Testis (tissue), 3 donors: ENCODE data around the gene INPP5A. TPM values are rescaled to one million over a fixed set of nuclear protein-coding genes. Genes with fewer than 3 reads are reported as not detected.

Source experiments
- DNase-seq: peaks from one replicate; pipeline ENCODE4 v3.0.0-alpha.2; 2019
- H3K27ac ChIP-seq, 2 donors: fragments of 200-600 bp; sonication (generic); one replicate each; pipeline ENCODE4 v1.5.1; 2019
- H3K27me3 ChIP-seq: fragments of 200-600 bp; sonication (generic); one replicate; pipeline ENCODE4 v1.5.1; 2019
- H3K36me3 ChIP-seq: fragments of 200-600 bp; sonication (generic); one replicate; pipeline ENCODE4 v1.5.1; 2017; ENCODE audit warnings: low read depth; ENCODE audit errors: missing control alignments
- H3K4me1 ChIP-seq: fragments of 200-600 bp; sonication (generic); one replicate; pipeline ENCODE4 v1.5.1; 2019
- H3K4me3 ChIP-seq, 2 donors: fragments of 200-600 bp; sonication (generic); one replicate each; pipeline ENCODE4 v1.5.1; 2017 to 2019
- H3K9me3 ChIP-seq: fragments of 200-600 bp; sonication (generic); one replicate; pipeline ENCODE4 v1.5.1; 2017
- CTCF ChIP-seq, 3 experiments: fragments of 450-650 bp in 2 of 3; fragments of 200-600 bp in 1 of 3; sonication (generic) in 1 of 3; IDR thresholded peaks; one replicate each; pipeline ENCODE4 v1.5.1; 2016 to 2019; ENCODE audit warnings: antibody characterized with exemption in 3 of 3, mild to moderate bottlenecking in 2 of 3, moderate library complexity in 1 of 3
- POLR2A ChIP-seq: fragments of 450-650 bp; IDR thresholded peaks from one replicate; pipeline ENCODE4 v1.6.1; 2017; ENCODE audit warnings: antibody characterized with exemption, mild to moderate bottlenecking, moderate library complexity
- WGBS, 2 donors: methylation state at CpG; one replicate each; pipeline ENCODE4 v1.1.5; 2018; 5-methylcytosine and 5-hydroxymethylcytosine counted together
- intact Hi-C: fragments of 100-400 bp; cut with DNase I; formaldehyde crosslinking; loops from one replicate; pipeline ENCODE4 v1.15.1; 2023; ENCODE audit warnings: low total_unique reads
- polyA plus RNA-seq: library from polyadenylated mRNA; stranded (reverse); fragments of 350-450 nt; fragmentation: Illumina TruSeq; extraction: RNeasy Lipid Tissue Mini Kit (QIAGEN cat#74804); gene quantifications from one replicate; pipeline ENCODE4 v1.2.3, GENCODE V29; 2014; ENCODE audit warnings: low read depth, low replicate concordance; ENCODE audit not compliant: insufficient read depth
- total RNA-seq, 2 donors: library from RNA; depleted of rRNA; stranded (reverse); fragments of >200 nt; gene quantifications; one replicate each; pipeline ENCODE4 v1.2.3, GENCODE V29; 2016

INPP5A gene
- total and polyA plus RNA-seq, 3 donors from 2014 or later = 54.1 to 103 (median 73.0) TPM

DNA sequence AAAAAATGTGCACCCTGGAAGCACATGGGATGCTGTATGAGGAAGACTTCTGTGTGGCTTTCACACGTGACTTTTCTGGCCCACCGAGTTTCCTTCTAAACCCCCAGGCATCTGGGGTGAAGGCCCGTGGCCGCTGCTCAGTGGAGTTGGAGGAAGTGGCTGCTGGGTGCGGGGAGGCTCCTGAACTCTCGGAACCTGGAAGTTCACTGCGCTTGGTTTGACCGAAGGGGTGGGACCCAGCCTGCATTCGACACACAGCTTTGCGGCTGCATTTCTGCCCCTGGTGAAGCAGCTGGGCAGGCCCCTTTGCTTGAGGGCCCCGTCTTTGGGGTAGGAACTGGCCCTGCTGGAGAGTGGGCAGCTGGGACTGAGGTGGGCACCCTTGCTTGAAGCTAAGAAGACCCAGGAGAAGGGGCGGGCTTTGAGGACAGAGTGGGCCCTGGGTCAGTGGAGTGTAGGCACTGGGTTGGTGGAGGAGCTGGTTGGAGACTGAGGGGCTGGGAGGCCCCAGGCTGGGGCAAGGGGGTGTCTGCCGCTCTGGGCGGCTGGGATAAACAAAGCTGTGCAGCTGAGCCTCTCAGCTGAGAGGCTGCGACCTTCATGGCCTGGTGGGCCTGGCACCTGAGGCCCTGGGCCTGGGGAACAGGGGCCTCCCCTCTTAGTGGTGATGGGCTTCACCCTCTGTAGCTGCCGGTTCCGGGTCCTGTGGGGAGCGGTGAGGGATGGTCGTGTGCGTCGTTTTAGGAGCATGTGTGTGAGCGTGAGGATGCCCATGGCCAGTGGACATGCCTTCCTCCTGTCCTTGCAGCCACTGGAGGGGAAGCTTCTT, 78.0 kb downstream of the INPP5A start:
- intact Hi-C loops = no loop called here

DNA sequence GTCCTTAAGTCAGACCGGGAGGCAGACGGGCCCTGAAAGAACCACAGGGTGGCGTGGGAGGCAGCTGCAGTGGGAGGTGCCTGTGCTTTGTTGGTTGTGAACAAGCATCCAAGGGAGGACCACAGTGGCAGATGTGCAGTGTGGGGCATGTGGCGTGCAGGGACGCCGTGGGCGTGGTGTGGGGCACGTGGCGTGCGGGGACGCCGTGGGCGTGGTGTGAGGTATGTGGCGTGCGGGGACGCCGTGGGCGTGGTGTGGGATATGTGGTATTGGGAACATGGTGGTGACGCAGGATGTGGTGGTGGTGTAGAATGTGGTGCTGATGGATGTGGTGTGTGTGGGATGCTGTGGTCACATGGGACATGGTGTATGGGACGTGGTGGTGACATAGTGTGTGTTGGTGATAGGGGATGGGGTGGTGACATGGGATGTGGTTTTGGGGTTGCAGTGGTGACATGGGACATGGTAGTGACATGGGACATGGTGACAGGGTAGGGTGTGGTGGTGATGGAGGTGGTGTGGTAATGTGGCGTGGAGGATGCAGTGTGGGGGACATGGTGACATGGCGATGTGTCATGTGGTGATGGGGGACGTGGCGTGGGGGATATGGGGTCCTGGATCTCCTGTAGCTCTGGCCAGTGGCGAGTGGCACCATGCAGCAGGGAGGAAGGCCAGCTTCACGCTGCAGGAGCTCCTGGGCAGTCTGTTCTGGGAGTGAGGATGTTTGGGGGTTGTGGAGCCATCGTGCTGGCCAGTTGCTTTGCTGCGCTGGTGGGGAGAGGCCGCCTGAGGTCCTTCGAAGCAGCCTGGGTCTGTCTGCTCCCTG, 78.8 kb downstream of the INPP5A start:
- TF ChIP-seq CTCF (IDR thresholded peaks at IDR 0.05) (no peak), POLR2A (no peak)
- no peaks in the 10 kb centered on the region for H3K36me3 ChIP-seq
- H3K27ac ChIP-seq = no peak overlapping the region
- no peak for DNase-seq
- intact Hi-C loops = no loop called here
- H3K4me1 ChIP-seq = no peaks in the 10 kb centered on the region
- WGBS, 2 donors = 91% methylated on average over 25 to 30 of the region's 30 CpGs
- H3K27me3 ChIP-seq = no peaks in the 10 kb centered on the region
- H3K9me3 ChIP-seq = no peaks in the 10 kb centered on the region
- no peak overlapping the region for H3K4me3 ChIP-seq

More for the DNA sequence above, 78.0 kb downstream of the INPP5A start:
- Histone ChIP-seq H3K27me3 (no peaks in the 10 kb centered on the region), H3K4me3 (no peak overlapping the region), H3K9me3 (no peaks in the 10 kb centered on the region), H3K27ac (no peak overlapping the region), H3K36me3 (no peaks in the 10 kb centered on the region), H3K4me1 (no peaks in the 10 kb centered on the region)
- TF ChIP-seq CTCF (IDR thresholded peaks at IDR 0.05) (no peak), POLR2A (no peak)
- DNase-seq = no peak
- WGBS, 2 donors = 94% methylated on average over 11 to 22 of the region's 22 CpGs

GRCh38 chr10:132616996-132617736, 79.6 kb downstream of the INPP5A start:
- WGBS, 2 donors = 92 to 95% methylated on average over 11 to 20 of the region's 20 CpGs
- Histone ChIP-seq H3K9me3 (no peaks in the 10 kb centered on the region), H3K36me3 (no peaks in the 10 kb centered on the region), H3K4me3 (no peak overlapping the region), H3K27me3 (no peaks in the 10 kb centered on the region), H3K4me1 (no peaks in the 10 kb centered on the region), H3K27ac (no peak overlapping the region)
- TF ChIP-seq POLR2A (no peak), CTCF (IDR thresholded peaks at IDR 0.05) (no peak)
- DNase-seq = no peak
- intact Hi-C loops = no loop called here

DNA sequence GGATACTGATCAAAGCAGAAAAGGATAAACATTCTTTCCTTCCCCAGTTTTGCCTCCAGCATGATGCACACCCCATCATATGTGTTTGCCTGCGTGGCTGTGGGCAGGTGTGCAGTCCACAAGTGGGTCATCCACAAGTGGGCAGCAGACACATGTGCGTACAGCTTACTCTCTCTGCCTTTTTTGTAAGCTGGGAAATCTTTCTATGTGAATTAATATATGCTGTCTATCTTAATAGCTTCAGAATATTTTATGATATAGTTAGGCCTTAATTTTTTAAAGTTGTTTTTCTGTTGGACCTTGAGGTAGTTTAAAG, 80.1 kb downstream of the INPP5A start:
- intact Hi-C loops = no loop called here
- no peak overlapping the region for H3K27ac ChIP-seq
- H3K9me3 ChIP-seq = no peaks in the 10 kb centered on the region

More for the DNA sequence above, 80.1 kb downstream of the INPP5A start:
- Histone ChIP-seq H3K4me1 (no peaks in the 10 kb centered on the region), H3K4me3 (no peak overlapping the region), H3K36me3 (no peaks in the 10 kb centered on the region), H3K27me3 (no peaks in the 10 kb centered on the region)
- 94 to 98% methylated on average over 2 of the region's 2 CpGs for WGBS, 2 donors
- TF ChIP-seq POLR2A (no peak), CTCF (IDR thresholded peaks at IDR 0.05) (no peak)
- no peak for DNase-seq
